Activated CD4-positive, alpha-beta T cell treated with anti-CD3 and anti-CD28 coated beads, Interleukin-2, Interleukin-6, amounts not matched to agents 100 ng/mL and 50 ng/mL, durations not matched to agents 16 hours and 8 hours (primary cell): ENCODE data around the gene GIMD1.
"Not testable (repeated sequence)": the region's sequence is repeated elsewhere in the genome, so short reads cannot be mapped to it uniquely, and the experiment has no call there.

Experiments
- DNase-seq: peaks from one replicate; pipeline ENCODE4 v3.0.0-alpha.2; 2020

Gene GIMD1

DNA sequence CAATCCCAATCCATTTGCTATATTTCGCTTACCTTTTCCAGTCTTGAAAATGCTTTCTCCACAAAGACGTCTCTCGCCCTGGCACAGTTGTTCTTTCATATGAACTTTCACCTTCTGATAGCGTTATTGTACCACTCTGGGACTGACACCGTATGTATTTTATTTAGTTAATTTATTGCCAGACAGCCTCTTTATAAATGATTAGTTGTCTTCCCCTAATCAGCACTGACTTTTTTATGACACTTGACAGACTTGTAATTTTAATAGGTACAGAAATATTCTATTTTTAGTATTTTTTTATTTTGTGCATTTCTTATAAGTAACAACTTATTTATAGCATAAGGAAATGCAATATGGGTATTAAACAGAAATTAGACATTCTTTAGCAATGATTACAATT is at the start of gene GIMD1:
Gene GIMD1, minus strand, starts transcription at position 101 of the 400 bp plus-strand sequence. CDS start 1,343 bp downstream, outside the sequence.
- no peak for DNase-seq

DNA sequence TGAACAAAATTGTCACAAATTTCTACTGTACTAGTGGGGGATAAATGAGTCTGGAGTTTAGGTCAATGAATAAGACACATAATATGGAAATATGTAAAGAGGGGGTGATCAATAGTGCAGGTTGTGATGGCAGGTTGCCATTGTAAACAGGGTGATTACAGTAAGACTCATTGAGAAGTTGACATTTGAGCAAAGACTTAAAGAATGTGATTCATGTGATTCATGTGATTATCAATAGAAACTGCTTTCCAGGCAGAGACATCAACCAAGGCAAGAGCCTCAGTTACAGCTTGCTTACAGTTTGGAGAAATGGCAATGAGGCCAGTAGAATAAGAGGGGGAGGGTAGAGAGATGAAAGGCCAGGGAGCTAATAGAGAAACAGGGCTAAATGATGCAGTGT is 45.8 kb upstream of the GIMD1 start:
- no peak for DNase-seq

DNA sequence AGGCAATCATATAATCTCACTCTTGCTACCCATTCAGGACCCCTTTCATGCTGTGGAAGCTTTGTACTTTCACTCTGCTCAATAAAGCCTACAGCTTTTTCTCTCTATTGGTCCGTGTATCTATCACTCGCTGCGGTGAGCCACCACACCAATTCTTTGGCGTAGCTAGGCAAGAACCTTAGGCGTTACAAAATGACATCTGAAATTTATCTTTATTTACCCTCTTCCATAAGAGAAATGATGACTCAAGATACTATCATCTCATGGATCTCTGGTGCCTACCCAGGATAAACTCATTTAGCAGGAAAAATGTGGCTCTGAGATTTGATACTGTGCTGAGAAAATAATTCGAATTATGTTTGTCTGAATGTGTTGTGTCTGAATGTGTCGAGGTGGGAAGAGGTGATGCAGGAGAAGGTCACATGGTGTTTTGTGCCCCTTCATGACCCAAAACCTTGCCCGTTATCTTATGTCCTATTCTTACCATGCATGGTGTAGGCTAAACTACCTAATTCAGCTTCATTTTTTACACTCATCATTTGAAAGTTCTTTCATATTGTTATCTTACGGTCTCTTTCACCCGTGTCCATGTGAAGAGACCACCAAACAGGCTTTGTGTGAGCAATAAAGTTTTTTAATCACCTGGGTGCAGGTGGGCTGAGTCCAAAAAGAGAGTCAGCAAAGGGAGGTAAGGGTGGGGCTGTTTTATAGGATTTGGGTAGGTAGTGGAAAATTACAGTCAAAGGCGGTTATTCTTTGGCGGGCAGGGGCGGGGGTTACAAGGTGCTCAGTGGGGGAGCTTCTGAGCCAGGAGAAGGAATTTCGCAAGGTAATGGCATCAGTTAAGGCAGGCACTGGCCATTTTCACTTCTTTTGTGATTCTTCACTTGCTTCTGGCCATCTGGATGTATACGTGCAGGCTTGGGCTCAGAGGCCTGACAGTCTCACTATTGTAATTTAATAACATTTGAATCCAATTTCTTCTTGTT is 41.6 kb upstream of the GIMD1 start:
- no peak for DNase-seq

DNA sequence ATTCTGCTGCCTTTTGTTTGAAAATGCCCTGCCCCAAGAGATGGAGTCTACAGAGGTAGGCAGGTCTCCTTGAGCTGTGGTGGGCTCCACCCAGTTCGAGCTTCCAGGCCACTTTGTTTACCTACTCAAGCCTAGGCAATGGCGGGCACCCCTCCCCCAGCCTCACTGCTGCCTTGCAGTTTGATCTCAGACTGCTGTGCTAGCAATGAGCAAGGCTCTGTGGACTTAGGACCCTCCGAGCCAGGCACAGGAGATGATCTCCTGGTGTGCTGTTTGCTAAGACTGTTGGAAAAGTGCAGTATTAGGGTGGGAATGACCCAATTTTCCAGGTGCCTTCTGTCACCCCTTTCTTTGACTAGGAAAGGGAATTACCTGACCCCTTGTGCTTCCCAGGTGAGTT is 39.4 kb upstream of the GIMD1 start:
- not testable (repeated sequence) for DNase-seq

DNA sequence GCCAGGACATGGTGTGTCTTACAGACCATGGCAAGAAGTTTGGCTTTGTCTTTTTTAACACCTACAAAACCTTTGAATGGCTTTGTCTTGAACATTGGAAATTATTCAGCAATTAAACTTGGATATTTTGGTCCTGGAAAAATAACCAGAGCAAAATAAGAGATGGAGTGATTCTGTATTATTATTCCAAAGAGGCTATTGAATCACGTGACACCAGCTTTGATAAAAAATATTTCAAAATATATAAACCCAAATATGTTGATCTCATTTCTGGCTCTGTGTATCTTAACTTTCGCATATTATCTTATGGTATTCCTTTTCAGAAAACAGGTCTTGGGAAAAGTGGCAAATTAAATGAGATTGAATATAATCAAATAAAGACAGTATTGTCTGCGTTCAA is 32.6 kb upstream of the GIMD1 start:
- DNase-seq = no peak

DNA sequence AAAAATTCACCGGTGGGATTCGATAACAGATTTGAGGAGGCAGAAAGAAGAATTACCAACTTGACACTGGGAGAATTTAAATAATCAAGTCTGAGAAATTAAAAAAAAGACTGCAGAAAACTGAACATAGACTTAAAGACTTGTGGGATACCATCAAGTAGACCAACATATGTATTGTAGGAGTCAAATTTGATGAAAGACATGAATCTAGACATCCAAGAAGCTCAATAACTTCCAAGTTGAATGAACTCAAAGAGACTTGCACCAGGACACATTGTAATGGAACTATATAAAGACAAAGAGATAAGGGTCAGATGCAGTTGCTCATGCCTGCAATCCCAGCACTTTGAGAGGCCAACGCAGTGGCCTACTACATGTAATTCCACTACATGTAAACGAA is 30.3 kb upstream of the GIMD1 start:
- DNase-seq = not testable (repeated sequence)

DNA sequence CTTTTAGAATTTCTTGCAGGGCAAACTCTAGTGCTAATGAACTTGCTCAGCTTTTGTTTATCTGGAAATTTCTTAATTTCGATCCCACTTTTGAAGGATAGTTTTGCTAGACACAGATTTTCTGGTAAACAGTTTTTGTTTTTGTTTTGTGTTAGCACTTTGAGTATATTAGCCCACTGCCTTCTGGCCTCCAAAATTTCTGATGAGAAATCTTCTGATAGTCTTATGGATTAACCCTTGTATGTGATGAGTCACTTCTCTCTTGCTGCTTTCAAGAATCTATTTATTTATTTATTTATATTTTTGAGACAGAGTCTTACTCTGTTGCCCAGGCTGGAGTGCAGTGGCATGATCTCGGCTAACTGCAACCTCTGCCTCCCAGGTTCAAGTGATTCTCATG is 27.0 kb upstream of the GIMD1 start:
- DNase-seq = no peak

DNA sequence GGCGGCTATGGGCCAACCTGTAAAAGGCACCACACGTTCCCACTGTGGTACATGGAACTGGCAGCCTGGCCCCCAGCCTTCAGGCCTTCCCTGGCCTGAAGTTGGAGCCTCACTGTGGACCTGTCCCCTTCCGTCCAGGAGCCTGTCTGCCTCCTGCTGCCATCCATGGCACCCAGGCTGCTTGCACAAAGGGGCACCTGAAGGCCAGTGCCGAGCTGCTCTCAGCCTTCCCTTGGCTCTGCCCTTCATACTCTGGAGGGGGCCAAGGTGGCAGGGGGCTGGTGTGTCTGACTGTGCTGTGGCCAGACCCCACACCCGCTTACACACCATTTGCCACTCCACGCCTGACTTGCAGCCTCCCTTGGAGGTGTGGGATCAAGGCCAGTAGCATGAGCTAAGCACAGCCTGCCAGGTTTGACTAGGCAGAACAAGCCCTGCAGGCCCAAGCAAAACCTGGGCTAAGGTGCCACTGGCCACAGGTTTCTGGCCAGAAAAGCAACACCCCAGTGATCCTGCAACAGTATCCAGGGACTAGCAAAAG is 17.3 kb upstream of the GIMD1 start:
- no peak for DNase-seq

DNA sequence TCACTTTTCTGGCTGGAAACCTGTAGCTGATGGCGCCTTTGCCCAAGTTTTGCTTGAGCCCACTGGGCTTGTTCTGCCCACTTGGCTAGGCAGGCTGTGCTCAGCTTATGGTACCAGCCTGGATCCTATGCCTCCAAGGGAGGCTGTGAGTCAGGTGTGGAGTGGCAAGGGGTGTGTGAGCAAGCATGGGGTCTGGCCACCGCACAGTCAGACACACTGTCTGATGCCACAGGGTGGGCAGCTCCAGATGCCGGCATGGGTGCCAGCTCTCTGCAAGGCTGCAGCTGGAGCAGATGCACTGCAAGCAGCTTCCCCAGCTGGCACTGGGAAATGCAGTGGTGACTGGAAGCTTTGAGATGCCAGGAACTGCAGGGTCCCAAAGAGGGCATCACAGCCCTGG is 16.3 kb upstream of the GIMD1 start:
- no peak for DNase-seq

DNA sequence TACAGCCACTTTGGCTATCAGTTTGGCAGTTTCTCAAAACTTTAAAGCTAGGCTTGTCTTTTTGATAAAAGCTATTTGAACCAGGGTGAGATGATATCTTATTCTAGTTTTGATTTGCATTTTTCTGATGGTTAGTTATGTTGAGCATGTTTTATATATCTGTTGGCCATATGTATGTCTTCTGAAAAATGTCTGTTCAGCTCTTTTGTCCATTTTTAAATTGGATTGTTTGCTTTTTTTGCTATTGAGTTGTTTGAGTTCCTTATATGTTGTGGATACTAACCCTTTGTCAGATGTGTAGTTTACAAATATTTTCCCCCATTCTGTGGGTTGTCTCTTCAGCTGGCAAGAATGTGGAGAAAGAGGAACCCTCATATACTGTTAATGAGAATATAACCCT is 11.6 kb upstream of the GIMD1 start:
- no peak for DNase-seq

DNA sequence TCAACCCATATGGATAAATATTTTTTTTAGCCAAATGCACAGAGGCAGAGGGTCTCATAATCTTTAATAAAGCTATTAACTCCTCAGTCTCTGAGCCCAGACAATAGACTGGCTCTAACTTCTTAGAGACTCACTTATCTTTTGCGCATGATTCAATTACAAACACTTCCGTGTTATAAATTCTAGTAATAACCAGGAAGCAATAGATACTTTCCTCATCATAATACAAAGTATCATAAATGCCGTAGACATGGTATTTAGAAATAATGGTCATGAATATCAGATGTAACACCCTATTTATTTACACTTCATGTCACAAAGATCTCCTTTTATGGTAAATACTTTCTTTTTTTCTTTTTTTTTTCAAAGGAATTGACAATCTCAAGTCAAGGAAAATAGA is 4.4 kb upstream of the GIMD1 start:
- DNase-seq = no peak

DNA sequence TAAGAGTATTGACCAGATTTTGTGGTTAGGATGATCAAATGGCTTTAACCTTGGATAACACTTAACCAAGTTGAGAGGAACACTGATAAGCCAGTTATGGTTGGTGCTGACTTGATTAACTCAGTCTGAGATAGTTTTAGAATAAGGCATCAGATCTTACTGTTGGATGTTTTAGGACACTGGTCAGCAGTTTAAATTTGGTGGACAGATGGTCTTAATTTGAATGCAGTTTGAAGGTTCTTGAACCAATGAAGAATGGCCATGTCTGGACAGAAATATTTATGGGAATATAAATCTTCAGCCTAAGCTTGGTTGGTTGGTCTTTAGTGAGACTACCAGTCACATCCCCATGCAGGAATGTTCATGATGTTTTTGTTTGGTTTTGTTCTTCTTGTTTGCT is 2.6 kb upstream of the GIMD1 start:
- no peak for DNase-seq

DNA sequence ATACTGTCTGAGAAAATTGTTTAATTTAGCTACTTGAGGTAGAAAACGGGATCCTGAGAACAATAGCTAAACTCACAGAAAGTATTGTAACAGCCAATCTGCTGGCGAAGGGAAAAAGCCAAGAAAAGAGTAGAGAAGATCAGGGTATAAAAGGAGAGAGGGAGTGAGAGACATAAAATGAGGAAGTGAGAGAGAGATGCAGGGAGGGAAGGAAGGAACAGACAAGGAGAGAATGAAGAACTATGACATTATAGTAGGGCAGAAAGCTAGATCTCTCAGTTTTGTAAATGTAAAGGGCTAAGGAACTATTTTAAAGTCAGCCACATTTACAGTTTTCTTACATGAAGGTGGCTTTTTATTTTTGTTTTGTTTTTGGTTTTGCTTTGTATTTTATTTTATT is 1.6 kb upstream of the GIMD1 start:
- no peak for DNase-seq

DNA sequence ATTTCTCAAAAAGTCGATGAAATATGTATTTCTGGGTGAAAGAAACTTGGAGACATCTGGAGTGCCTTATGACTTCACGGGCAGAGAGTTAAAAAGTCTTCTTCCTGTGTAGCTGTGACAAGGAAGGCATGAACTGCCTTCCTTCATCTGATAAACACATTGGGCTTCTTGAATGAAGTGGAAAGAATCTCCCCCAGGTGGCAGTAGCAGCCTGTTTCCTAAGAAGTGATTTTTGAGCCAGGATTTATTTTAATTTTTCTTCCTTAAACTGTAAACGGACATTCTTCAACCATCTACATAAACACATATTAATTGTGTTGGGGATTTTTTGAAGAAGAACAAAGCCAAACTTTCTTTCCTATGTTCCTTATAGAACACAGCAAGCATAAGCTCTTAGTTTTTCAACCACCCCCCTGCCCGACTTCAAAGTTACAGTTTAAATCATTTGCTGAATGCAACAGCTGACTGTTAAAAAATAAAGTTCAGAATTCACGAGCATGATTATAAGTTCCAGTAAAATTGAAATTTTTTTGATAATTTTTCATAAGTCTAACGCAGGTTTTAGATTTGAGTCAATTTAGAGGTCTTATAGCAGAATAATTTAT is 980 bp upstream of the GIMD1 start:
- DNase-seq = peak; percentile 52

DNA sequence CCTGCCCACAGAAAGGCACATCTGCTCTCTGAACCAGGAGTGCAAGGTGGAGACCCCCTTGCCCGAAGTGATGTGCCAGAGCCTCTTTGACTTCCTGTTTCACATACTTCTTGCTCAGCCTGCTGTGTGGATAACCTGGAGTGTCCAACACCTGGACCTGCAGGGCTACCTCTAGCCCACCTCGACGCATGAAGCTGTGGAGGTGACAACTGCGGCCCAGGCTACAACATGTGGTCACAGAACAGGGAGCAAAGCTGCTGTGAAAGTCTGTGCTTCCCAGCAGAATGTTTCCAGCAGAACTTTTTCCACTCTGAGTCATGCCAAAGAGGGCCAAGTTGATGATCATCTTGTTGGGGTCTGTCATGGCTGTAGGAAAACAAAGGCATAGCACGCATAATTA is 1.5 kb downstream of the GIMD1 start:
- DNase-seq = no peak

DNA sequence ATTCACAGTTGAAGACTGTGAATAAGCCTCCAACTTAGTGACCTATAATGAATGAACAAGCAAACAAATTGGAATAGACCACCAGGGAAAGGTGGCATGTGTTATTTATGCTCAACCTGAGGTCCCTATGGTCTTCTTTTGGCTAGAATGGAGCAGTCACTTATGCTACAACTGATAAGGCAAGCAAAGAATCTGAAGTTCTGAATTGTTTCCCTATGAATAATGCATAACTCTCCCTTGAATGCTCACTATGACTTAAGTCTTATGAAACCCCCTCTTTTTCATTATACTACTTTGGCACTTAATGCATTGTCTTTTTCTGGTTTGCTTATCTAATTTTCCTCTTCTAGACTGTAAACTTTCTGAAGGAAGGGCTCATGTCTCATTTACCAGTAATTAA is 2.6 kb downstream of the GIMD1 start:
- no peak for DNase-seq

DNA sequence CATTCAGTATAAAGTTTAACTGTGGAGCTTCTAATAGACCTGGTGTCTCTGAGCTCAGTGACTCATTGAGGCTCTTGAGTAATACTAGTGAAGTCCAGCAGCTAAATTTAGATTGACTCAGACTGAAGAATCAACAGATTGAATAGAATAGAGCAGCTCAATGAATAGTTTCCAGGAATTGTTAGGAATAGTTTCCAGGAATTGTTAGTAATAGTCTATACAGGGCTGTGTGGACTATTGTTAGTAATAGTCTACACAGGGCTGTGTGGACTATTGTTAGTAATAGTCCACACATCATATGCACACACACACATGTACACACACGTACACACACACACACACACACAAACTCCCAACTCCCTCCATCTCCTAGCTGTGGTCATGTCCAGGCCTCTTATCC is 3.0 kb downstream of the GIMD1 start:
- DNase-seq = no peak

DNA sequence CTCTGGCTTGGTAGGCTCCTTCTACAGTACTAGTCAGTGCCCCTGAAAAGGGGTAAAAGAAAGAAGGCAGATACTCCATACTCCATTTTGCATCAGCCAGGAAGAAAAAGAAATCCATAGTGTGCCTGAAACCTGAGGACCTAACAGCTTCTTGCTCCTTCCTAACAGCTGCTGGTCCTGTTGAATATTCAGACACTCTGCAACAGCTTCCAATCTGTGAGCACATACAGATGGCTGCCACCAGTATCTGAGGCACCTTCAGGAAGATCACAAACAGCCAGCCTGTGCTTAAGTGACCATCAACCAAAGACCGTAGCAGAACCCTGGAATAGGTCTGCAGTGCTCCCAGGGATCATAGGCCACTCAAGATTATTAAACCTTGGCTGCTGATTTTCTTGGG is 4.3 kb downstream of the GIMD1 start:
- DNase-seq = no peak

DNA sequence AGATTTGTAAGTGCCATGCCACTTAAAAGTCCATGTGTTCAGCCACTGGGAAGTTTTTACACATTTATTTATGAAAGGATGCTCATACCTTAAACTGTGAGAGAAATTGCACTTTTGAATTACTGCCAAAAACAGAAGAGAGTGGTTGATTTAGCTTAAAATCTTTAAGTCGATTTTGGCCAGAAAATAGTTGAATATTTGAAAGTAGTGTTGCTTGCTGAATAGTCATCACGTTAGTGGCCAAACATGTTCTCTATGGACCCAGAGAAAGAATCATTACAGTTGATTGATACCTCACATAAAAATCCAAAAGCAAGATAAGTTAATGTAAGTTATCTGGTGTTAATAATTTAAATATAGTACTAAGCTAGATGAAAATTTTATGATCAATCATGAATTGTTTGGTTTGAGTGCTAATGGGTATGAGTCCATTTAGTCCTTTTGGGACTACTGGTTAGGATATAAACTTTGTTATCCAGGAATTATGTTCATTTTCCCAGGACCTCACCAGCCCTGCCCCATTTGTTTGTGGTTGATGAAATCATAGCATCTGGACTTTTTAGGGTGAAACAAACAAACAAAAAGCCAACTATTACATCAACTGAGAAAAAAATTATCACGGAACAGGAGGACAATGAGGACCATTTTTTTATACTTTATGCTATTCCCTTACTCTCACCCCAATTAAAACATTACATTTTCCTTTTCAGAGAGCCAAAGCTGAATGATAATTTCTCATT is 6.3 kb downstream of the GIMD1 start:
- no peak for DNase-seq

DNA sequence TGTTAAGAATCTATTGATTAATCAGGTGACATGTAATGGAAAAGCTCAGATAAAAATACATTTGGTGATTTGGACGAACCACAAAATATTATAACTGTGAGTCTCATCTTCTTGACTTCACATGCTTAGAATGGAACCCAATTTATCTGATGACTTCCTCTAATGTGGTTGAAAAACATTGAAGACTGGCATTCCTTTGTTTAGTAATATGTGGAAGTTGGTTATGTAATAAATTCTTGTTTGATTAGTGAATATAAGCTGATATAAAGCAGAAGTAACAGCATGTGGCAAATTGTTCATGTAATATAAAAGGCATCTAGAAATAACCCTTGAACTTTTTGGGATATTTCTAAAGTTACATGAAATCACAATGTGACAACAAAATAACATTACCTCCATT is 9.7 kb downstream of the GIMD1 start:
- no peak for DNase-seq

DNA sequence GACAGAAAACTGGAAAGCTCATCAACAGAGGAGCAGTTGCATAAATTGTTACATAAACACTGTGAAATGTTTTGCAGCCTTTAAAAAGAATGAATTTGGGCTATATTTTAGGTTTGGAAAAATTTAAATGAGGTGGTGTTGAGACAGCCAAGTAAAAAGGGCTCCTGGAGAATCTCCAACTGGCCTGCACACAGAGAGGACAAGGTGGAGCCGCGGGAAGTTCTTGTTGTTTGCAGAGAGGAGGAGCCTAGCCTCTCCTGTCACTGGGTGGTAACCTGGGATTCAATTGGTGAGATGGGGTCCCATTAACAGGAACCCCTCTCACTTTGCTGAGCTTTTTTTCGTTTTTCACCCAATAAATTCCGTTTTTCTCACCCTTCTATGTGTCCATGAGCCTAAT is 13.4 kb downstream of the GIMD1 start:
- no peak for DNase-seq

DNA sequence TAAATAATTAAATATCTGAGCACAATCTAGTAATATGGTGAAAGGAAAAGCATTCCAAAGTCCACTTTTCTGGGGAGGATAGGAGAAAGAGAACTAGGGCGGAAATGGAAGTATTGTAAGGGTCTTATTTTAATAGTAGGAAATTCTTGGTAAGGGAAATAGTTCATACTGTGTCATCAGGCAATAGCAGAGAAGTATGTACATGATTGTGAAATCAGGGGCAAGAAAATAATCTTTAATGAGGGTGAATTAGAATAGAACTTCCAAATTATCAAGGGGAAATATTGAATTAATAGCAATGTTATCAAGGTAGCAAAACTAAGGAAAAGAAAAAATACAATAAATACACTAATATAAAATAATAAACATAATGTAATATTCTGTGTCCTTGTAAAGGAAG is 14.8 kb downstream of the GIMD1 start:
- DNase-seq = no peak

DNA sequence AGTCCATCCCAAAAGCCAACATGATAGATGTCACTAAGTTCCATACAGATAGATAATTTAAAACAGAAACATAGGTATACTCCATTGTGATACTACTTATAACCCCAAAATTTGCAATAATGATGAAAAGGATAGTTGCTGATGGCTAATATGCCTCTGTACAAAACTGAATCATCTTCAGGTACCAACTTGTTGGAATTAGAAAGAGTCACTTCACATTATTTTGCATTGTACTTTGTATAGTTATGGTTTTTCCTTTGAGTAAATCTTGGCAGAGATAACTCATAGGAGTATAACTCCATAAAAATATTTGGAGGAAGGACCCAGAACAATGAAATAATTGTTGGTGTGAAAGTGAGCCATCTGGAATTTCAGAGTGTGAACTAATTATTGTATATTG is 17.6 kb downstream of the GIMD1 start:
- no peak for DNase-seq

DNA sequence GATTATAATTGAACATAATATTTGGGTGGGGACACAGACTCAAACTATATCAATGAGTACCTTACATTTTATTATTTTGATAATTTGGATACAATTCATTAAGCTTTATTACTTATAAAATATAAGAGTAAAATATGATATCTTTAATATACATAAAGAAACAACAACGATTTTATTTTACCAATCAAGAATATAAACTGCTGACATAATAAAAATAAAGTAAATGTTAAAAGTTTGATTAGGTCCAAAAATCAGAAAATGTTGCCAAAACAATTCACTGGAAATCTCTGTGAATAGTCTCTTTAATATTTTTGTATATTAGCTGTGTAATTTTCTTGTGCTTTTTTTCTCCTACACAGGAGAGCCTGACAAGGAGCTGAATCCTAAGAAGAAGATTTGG is 21.4 kb downstream of the GIMD1 start:
- no peak for DNase-seq
